ENCODE measurements around the gene SYNE2. TPM values are rescaled to one million over a fixed set of nuclear protein-coding genes. Genes with fewer than 3 reads are reported as not detected.

Gene SYNE2
- total RNA-seq, 1 experiment from 2014 or later, result 37.5 TPM

- Histone ChIP-seq H3K36me3 (ENCODE audit: control insufficient read depth, insufficient read depth, low read length) (no peaks in the 10 kb centered on the region), H3K27me3 (ENCODE audit: control insufficient read depth, insufficient read depth, low read length) (no peaks in the 10 kb centered on the region), H3K9me3 (ENCODE audit: control insufficient read depth, insufficient read depth, low read depth, low read length) (no peaks in the 10 kb centered on the region), H3K4me1 (ENCODE audit: control insufficient read depth, insufficient read depth, low read length) (no peaks in the 10 kb centered on the region), H3K27ac (ENCODE audit: low read length) (no peak overlapping the region), H3K4me3 (ENCODE audit: low read depth in 2 of 2, low read length in 2 of 2) (no peak overlapping the region)
- DNase-seq (ENCODE audit: low read depth, low spot score) (no peak), ATAC-seq (no peak)
- no TSS peak for BruUV-seq (replicated peaks)
- CTCF ChIA-PET, result no interaction called here
- TF ChIP-seq SIN3A (IDR thresholded peaks at IDR 0.05; ENCODE audit: borderline replicate concordance, insufficient read depth, low read depth, low read length) (no peak), REST (IDR thresholded peaks at IDR 0.05; ENCODE audit: insufficient read depth in 1 of 2, low read depth in 2 of 2, low read length in 1 of 2) (no peak), TCF7L2 (IDR thresholded peaks at IDR 0.05; ENCODE audit: low read depth, low read length) (no peak), POLR2AphosphoS5 (IDR thresholded peaks at IDR 0.05; ENCODE audit: low read depth, low read length) (no peak)
- TF ChIP-seq, protein P1, sequence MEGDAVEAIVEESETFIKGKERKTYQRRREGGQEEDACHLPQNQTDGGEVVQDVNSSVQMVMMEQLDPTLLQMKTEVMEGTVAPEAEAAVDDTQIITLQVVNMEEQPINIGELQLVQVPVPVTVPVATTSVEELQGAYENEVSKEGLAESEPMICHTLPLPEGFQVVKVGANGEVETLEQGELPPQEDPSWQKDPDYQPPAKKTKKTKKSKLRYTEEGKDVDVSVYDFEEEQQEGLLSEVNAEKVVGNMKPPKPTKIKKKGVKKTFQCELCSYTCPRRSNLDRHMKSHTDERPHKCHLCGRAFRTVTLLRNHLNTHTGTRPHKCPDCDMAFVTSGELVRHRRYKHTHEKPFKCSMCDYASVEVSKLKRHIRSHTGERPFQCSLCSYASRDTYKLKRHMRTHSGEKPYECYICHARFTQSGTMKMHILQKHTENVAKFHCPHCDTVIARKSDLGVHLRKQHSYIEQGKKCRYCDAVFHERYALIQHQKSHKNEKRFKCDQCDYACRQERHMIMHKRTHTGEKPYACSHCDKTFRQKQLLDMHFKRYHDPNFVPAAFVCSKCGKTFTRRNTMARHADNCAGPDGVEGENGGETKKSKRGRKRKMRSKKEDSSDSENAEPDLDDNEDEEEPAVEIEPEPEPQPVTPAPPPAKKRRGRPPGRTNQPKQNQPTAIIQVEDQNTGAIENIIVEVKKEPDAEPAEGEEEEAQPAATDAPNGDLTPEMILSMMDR (IDR thresholded peaks at IDR 0.05), result no peak
- POLR2A ChIA-PET, result no interaction called here
- in situ Hi-C loops (cut with HindIII; ENCODE audit: low pct_unique_long_range_greater_than_20kb, low sequenced_read_pairs), result no loop called here
- intact Hi-C loops (cut with micrococcal nuclease; ENCODE audit: unreplicated experiment), result no loop called here
Measured at GRCh38 chr14:63974176-63974575, 121.4 kb downstream of the SYNE2 start.

GRCh38 chr14:63981569-63981968 lies 128.8 kb downstream of the SYNE2 start:
- ATAC-seq (no peak), DNase-seq (ENCODE audit: low read depth, low spot score) (no peak)
- in situ Hi-C loops (cut with HindIII; ENCODE audit: low pct_unique_long_range_greater_than_20kb, low sequenced_read_pairs), result no loop called here
- Histone ChIP-seq H3K4me3 (ENCODE audit: low read depth in 2 of 2, low read length in 2 of 2) (no peak overlapping the region), H3K27me3 (ENCODE audit: control insufficient read depth, insufficient read depth, low read length) (no peaks in the 10 kb centered on the region), H3K36me3 (ENCODE audit: control insufficient read depth, insufficient read depth, low read length) (no peaks in the 10 kb centered on the region; the same call in 1 of the 2 replicates), H3K9me3 (ENCODE audit: control insufficient read depth, insufficient read depth, low read depth, low read length) (no peaks in the 10 kb centered on the region), H3K4me1 (ENCODE audit: control insufficient read depth, insufficient read depth, low read length) (no peaks in the 10 kb centered on the region), H3K27ac (ENCODE audit: low read length) (no peak overlapping the region)
- TF ChIP-seq SIN3A (IDR thresholded peaks at IDR 0.05; ENCODE audit: borderline replicate concordance, insufficient read depth, low read depth, low read length) (no peak), REST (IDR thresholded peaks at IDR 0.05; ENCODE audit: insufficient read depth in 1 of 2, low read depth in 2 of 2, low read length in 1 of 2) (no peak), TCF7L2 (IDR thresholded peaks at IDR 0.05; ENCODE audit: low read depth, low read length) (no peak), POLR2AphosphoS5 (IDR thresholded peaks at IDR 0.05; ENCODE audit: low read depth, low read length) (no peak)
- TF ChIP-seq, protein P1 (IDR thresholded peaks at IDR 0.05), result no peak
- intact Hi-C loops (cut with micrococcal nuclease; ENCODE audit: unreplicated experiment), result no loop called here
- BruUV-seq (replicated peaks), result no TSS peak
- ChIA-PET CTCF (no interaction called here), POLR2A (interaction anchor here (0.7 kb wide), 1 partner anchor 285 kb away, joined by 3 read pairs; no protein-coding TSS in a partner anchor)

Data from Panc1 (cell line).